Caki2 (cell line): ENCODE results near the gene BRF1. TPM values are rescaled to one million over a fixed set of nuclear protein-coding genes. Genes with fewer than 3 reads are reported as not detected.

Experiments used
- DNase-seq: peaks from one replicate; pipeline ENCODE4 v3.0.0-alpha.2; 2015; ENCODE audit warnings: low read depth
- in situ Hi-C: cut with HindIII; loops from 2 replicates; pipeline ENCODE4 v1.10.0; 2016; ENCODE audit warnings: low sequenced_read_pairs, low pct_unique_long_range_greater_than_20kb, mixed read lengths
- total RNA-seq: library from RNA; depleted of rRNA; stranded (reverse); fragments of >200 nt; shearing (Covaris generic); gene quantifications from 2 replicates; pipeline ENCODE4 v1.2.3, GENCODE V29; 2014; ENCODE audit warnings: low replicate concordance

BRF1 gene
- total RNA-seq, 1 experiment from 2014 or later = 21.8 TPM

DNA sequence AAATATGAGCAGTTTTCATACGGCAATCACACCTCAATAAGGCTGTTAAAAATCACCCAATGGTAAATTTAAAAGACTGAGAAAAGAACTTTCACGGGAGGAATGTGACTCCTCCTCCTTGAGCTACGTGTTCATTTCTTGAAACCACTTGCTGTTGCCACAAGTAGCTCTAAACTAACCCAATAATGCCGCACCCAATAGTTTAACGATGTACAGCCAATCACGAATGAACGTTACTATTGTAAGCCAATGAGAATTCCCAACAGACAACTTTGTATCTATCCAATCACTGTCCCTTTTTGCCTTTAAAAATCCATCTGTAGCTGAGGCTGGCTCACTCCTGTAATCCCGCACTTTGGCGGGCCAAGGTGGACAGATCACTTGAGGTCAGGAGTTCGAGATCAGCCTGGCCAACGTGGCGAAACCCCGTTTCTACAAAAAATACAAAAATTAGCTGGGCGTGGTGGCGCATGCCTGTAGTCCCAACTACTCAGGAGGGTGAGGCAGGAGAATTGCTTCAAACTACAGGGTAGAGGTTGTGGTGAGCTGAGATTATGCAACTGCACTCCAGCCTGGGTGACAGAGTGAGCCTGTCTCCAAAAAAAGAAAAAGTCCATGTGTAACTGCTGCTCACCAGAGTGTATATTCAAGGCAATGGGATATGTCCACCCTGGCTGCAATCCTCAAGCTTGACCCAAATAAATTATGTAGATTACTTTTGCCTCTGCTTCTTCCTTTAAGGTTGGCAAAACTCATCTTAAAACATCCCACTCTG is 76.8 kb downstream of the BRF1 start:
- in situ Hi-C loops = no loop called here
- no peak for DNase-seq

GRCh38 chr14:105223260-105223659 is 77.5 kb downstream of the BRF1 start:
- in situ Hi-C loops = no loop called here
- peak; percentile 80 for DNase-seq

GRCh38 chr14:105221598-105222178 is 79.1 kb downstream of the BRF1 start:
- no peak for DNase-seq
- in situ Hi-C loops = no loop called here

DNA sequence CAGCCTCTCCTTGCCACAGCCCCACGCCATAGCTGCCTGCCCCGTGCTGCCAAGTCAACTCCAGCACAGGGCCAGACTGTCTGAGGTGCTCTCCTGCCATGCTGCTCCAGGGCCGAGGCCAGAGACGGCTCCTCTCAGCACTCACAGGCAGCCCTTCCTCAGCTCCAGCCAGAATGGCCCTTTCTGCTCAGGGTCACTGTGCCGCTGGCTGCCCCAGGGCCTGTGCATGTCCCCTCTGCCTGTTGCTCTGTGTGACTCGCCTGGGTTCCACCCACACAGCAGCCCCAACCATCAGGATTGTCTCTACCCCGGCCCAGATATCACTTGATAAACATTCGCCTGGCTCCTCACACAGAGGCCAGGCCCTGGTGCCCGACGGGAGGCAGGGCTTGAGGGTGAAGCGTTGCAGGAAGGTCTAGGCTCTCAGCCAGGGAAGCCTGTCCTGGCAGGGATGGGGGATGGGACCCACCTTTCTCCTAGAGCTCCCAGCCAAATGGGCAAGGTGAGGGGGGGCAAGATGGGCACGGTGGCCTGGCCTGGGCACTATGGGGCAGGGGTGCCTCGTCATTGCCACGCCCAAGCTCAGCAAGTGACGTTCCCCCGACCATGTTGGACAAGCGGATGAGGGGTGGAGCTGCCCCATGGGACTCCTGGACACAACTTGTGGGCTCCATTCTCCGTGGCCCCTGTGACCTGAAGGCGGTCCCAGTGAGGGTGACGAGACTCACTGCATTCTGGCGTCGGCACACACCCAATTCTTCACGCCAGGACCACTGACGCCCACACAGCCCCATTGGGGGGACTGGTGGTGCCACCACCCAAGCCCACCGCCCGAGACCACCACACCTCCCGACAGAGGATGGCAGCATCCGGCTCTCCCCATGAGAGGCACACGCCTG is 79.9 kb downstream of the BRF1 start:
- in situ Hi-C loops = no loop called here
- no peak for DNase-seq

DNA sequence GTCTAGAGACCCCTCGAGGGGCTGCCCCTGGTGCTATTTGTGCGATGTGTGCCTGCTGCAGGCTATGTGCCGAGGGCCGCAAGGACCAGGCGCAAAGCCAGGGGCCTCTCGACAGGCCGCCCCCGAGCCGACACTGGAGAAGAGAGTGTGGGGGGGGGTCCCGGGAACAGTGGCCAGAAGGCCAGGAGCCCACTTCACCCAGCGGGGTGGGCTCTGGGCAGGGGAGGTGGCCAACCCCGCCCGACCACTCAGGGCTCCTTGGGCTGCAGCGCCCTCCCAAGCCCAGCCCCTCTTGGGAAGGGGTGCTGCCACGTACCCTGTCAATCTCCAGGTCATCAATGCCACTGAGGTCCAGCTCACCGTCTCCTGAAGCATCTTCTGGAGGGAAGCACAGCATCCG is 81.0 kb downstream of the BRF1 start:
- no peak for DNase-seq
- in situ Hi-C loops = no loop called here

DNA sequence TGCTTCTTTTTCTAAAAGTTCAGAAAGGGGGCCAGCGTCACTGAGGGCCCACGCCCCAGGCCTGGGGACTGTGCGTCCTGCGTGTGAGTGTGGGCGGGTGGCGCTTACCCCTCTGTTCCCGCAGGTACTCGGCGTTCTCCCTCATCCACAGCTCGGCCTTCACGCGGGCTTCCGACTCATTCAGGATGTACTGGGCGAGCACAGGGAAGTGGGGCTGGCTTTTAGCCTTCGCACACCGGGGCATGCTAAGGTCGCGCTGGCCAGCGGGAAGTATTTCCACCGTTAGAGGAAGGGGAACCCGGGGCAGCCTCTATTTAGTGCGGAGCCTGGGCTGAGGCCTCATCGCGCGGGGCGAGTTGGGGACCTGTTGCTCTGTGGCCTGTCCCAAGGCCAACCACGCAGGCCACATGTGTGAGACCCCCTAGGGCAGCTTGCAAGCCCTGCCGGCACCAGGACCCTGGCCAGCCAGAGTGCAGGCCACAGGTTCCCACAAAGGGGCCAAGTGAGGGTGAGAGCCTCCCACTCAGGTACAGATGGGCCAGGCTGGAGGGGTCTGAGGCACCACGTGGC is 81.7 kb downstream of the BRF1 start:
- no peak for DNase-seq
- in situ Hi-C loops = no loop called here

GRCh38 chr14:105218611-105219010 is 82.2 kb downstream of the BRF1 start:
- no peak for DNase-seq
- in situ Hi-C loops = no loop called here

DNA sequence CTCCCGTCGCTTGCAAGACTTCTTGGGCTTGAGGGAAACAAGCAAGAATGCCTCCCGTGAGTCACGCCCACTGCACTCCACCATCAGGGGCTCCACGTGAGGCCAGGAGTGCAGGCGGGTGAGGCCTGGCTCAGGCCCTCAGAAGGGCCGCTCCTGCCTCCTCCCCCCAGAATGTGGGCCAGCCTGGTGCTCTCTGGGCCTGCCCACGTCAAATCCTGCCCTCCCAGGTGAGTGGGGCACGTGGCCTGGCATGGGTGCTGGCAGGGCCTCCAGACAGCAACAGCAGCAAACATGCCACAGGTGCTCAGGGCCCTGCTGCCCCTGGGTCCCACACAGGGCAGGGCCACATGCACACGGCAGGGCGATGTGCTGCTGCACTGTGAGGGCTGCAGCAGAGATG is 83.0 kb downstream of the BRF1 start:
- in situ Hi-C loops = no loop called here
- no peak for DNase-seq

- no peak for DNase-seq
- in situ Hi-C loops = no loop called here
Observed at GRCh38 chr14:105216490-105217247, 84.1 kb downstream of the BRF1 start.

- DNase-seq = no peak
- in situ Hi-C loops = no loop called here
Observed at GRCh38 chr14:105215602-105216001, 85.2 kb downstream of the BRF1 start.

GRCh38 chr14:105214324-105214915 is 86.4 kb downstream of the BRF1 start:
- in situ Hi-C loops = no loop called here
- no peak for DNase-seq

GRCh38 chr14:105213361-105213760 is 87.4 kb downstream of the BRF1 start:
- in situ Hi-C loops = no loop called here
- DNase-seq = no peak

GRCh38 chr14:105212541-105213300 is 88.1 kb downstream of the BRF1 start:
- no peak for DNase-seq
- in situ Hi-C loops = no loop called here

DNA sequence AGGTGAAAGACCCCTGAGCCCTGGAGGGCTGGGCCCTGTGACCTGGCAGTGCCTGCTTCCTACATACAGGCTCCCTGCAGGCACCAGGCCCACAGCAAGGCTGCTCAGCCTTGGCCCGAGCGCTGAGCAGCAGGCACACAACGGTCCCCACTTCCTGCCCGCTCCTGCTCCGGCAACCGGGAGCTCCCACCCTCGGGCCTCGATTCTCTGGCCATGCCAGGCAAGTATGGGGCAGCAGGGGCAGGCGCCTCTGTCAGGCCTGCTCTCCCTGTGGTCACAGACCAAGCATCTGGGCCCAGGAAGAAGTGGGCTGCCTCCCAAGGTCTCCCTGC is 89.1 kb downstream of the BRF1 start:
- in situ Hi-C loops = no loop called here
- DNase-seq = no peak

GRCh38 chr14:105211086-105211757 is 89.6 kb downstream of the BRF1 start:
- in situ Hi-C loops = no loop called here
- no peak for DNase-seq

GRCh38 chr14:105210266-105211025 is 90.4 kb downstream of the BRF1 start:
- in situ Hi-C loops = no loop called here
- no peak for DNase-seq
